HG03108 (cell line): Measurements from ENCODE around the gene CELSR1.

Source experiments
- ATAC-seq: cut with Tn5 transposase; IDR thresholded peaks from one replicate; pipeline ENCODE4 v1.9.1; 2021; ENCODE audit warnings: moderate library complexity; ENCODE audit not compliant: unreplicated experiment

Gene CELSR1

DNA sequence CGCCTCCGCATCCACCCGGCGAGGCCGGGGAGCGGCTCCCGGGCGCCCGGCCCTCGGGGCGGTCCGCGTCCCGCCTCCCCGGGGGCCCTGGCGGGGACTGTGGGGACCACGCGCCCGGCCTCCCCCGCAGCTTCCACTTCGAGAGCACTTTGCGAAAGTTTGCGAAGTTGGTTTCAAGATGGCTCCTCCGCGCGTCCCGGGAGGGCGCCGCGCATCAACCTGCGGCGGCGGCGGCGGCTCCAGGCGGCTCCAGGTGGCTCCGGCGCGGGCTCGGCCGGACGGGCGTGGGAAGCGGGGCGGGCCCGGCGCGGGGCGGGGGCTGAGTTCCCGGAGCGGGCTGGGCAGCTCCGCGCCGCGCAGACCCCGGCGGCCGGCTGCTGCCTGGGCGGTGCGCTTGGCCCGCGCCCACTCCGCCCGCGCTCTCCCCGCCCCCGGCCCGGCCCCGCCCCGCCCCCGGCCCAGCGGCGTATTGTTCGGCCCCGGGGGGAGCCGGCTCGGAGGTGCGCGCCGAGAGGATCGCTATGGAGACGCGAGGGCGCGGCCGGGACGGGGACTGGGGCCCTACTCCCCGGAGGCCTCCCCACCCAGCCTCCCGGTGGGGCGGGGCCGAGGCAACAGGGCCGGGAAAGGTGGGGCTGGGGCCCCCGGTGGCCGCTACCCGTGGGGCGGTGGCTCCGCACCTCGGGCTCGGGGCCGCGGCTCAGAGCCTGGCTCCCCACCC lies at the start of gene CELSR1:
Gene CELSR1, minus strand, starts transcription at position 396 of the 721 bp plus-strand sequence. CDS start 450 bp downstream, outside the sequence.
- no peak for ATAC-seq

GRCh38 chr22:46587061-46587460 lies 49.6 kb upstream of the CELSR1 start:
- ATAC-seq = peak; percentile 35

- ATAC-seq = no peak
These were observed 49.2 kb upstream of the CELSR1 start for GRCh38 chr22:46586531-46587011.

DNA sequence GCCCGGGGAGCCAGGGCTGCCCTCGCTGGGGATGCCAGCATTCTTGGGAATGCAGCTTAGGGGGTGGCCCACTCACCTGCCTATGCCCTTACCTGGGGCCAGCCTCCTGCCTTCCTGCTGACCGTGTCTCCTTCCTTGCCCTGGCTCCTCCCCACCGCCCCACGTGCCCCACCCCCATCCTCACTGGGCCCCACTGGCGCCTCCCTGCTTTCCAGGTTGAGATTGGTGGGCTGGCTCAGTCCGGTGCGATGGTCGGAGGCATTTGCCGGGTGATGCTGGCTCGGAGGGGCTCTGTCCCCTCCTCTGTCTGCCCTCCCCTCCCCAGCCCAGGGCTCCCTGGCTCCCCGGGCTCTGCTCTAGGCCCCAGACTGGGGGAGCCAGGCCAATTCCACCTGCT lies 48.7 kb upstream of the CELSR1 start:
- ATAC-seq = no peak

GRCh38 chr22:46585340-46586122 lies 48.1 kb upstream of the CELSR1 start:
- ATAC-seq = no peak

DNA sequence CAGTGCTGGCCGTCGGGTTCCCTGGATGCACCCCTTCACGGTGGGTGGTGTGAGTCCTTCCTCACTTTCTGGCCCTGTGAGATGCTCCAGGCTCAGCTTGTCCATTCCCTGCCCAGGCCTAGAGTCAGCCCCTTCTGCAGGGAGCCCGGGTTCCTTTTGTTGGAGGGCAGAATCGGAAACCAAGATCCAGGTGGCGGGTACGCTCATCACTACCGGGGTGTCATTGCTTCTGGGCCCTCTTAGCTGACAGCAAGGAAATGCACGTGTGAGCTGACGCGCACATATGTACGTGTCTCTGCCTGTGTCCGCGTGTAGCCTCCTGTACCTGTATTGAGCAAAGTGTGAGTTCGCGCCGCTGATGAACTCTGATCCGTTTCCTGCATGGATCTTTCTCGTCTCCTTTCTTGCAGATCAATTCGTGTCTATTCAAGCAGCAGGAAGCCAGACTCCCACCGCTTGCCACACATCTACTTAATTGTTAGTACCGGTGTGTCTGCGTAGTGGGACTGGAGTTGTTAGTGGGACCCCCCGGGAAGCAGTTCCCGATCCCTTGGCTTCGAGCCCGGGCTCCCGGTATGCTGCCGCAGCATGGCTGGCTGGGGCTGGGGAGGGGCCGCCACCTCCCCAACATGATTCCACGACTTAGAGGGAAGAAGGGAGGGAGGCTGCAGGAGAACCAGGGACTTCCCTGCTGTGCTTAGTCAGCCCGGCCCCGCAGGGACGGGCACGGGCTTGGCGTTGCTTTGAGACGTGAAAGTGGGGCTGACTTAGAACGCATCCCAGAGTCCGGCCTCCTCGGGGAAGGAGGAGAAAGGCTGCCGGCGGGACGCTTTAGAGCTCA lies 46.9 kb upstream of the CELSR1 start:
- ATAC-seq = no peak

GRCh38 chr22:46583571-46583970 lies 46.2 kb upstream of the CELSR1 start:
- no peak for ATAC-seq

GRCh38 chr22:46582281-46582933 lies 45.0 kb upstream of the CELSR1 start:
- ATAC-seq = no peak

DNA sequence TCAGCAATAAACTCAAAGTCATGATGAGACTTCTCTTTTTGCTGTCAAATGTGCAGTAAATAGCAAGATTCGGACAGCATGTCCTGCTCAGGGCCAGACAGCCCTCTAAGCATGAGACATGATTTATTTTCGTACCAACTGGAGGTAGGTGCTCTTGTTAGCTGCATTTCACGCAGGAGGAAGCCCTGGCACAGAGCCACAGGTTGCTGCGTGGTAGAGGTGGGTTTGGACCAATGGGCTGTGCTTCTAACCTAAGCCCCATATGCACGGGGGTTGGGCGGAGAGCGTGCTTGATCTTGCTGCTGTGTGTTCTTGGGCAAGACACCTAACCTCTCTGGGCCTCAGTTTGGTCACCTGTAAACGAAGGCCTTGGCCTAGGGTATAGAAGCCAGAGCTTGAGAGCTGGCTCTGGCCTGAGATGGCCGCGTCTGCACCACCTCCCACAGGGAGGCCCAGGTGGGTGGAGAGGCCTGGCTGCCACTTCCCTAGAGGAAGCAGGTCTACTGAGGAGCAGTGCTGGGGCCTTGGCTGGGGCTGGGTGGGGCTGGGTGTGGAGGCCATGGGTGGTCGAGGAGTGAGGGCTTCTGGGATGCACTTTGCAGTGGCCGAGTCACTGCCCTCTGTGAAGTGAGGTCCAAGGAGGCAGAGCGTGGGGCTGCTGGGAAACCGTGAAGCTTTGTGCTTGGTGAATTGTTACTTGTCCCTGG lies 44.3 kb upstream of the CELSR1 start:
- no peak for ATAC-seq

- no peak for ATAC-seq
These were observed 43.6 kb upstream of the CELSR1 start for GRCh38 chr22:46580940-46581537.

DNA sequence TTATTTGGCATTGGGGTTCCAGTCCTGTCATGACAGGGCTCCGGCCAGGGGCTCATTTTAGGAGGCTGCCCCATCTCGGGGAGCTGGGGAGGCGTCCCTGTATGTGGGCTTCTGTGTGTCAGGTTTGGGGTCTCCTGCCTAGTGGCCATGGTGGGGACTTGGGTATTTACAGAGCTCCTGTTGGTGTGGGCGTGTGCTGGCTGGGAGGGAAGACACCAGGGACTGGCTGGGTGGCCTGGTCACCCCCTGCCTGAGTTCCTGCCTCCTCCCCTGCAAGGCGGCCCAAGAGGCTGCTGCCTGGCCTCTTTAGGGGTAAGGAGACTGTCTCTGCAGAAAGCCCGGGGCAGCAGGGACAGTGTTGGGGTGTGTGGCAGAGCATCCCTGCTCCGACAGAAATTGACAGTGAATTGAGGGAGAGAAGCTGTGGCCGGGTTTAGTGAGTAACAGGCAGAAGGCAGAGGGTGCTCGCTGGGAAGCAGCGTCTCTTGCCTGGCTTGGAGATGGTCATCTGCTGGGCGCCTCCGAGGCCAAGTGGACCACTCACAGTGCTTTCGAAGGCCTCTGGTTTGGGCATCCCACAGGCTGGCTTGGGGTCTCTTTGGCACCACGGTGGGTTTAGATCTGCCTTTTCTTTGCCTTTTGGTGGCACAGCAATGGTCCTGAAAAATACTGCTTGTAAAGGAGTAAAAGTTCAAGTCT lies 42.5 kb upstream of the CELSR1 start:
- no peak for ATAC-seq

DNA sequence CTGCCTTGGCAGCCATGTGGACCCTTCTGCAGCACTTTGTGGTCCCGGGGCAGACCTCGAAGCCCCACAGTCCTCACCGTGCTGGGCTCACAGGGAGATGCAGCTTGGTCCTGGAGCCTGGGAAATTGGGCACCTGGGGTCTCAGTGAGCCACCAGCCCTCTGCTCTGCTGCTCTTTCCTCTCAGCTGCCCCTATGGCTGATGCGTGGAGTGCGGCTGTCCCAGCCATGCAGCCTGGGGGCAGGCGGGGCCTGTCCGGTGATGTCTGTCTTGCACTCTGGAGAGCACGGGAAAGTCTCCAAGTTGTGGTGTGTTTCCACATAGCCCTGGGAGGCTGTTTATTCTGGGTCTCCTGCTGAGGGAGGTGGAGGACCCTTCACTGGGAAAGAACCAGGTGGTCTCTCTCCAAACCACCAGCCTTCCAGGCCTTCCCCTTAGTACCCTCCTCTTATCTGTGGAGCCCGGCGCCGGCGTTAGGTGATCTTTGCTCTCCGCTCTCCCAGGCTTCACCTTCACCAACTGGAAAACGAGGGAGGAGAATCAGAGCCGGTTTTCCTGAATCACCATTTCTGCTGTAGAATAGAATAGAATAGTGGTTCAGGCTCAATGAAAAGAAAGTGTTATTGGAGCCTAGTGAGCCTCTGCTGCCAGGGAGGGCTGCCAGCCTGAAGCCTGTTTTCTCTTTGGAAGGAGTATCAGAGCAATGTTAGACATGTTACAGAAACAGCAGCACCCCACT lies 41.6 kb upstream of the CELSR1 start:
- ATAC-seq = no peak

- ATAC-seq = no peak
These were observed 40.9 kb upstream of the CELSR1 start for GRCh38 chr22:46578251-46578823.

- ATAC-seq = no peak
These were observed 40.2 kb upstream of the CELSR1 start for GRCh38 chr22:46577368-46578249.

GRCh38 chr22:46576556-46577367 lies 39.3 kb upstream of the CELSR1 start:
- ATAC-seq = no peak

DNA sequence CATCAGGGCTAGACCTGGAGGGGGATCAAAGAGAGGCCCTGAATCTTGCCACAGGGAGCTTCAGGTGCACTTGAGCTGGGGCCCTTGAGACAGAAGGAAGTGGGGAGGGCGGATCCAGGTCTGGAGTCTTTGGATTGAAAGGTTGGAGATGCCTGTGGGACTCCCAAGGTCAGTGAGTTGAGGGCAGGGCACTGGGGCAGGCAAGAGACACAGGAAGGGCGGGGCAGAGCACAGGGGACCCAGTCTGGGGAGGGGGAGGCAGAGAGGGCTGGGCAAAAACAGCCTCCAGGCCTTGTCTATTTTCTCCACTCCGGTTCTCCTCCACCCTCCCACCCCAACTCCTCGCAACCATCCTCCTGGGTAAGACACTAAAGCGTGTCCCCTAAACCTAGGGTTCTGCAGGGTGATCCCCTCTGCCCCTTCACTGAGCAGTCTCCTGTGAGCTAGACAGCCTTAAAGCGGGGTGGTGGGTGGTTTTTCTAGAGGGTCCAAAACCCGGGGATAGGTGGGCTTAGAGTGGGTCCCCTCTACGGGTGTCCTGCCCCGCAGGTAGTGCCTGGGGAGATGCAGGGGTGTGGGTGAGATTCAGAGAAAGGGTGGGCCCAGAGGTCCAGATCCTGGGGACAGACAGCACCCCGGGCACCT lies 38.6 kb upstream of the CELSR1 start:
- no peak for ATAC-seq
